Dedifferentiated amniotic fluid mesenchymal stem cell (primary cell): ENCODE results near the gene ZC3H6.
A peak's percentile ranks its signal among the peaks of the same experiment; 100 is the strongest.

Experiments used
- DNase-seq: peaks from one replicate; pipeline ENCODE4 v3.0.0-alpha.2; 2016; ENCODE audit errors: extremely low spot score

ZC3H6 gene, protein sequence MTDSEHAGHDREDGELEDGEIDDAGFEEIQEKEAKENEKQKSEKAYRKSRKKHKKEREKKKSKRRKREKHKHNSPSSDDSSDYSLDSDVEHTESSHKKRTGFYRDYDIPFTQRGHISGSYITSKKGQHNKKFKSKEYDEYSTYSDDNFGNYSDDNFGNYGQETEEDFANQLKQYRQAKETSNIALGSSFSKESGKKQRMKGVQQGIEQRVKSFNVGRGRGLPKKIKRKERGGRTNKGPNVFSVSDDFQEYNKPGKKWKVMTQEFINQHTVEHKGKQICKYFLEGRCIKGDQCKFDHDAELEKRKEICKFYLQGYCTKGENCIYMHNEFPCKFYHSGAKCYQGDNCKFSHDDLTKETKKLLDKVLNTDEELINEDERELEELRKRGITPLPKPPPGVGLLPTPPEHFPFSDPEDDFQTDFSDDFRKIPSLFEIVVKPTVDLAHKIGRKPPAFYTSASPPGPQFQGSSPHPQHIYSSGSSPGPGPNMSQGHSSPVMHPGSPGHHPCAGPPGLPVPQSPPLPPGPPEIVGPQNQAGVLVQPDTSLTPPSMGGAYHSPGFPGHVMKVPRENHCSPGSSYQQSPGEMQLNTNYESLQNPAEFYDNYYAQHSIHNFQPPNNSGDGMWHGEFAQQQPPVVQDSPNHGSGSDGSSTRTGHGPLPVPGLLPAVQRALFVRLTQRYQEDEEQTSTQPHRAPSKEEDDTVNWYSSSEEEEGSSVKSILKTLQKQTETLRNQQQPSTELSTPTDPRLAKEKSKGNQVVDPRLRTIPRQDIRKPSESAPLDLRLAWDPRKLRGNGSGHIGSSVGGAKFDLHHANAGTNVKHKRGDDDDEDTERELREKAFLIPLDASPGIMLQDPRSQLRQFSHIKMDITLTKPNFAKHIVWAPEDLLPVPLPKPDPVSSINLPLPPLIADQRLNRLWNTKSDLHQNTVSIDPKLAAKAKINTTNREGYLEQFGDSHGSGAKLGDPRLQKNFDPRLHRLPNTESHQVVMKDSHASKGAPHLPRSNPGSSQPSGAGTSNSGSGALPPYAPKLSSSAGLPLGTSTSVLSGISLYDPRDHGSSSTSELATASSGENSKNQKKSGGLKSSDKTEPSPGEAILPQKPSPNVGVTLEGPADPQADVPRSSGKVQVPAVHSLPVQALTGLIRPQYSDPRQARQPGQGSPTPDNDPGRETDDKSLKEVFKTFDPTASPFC

GRCh38 chr2:112275311-112275886 is at the start of gene ZC3H6:
Gene ZC3H6 (plus strand): TSS chr2:112275597. CDS start chr2:112275995, 398 bp downstream.
- peak; percentile 98 for DNase-seq

GRCh38 chr2:112229348-112229747 is 46.0 kb upstream of the ZC3H6 start:
- no peak for DNase-seq

- no peak for DNase-seq
These were observed 45.0 kb upstream of the ZC3H6 start for GRCh38 chr2:112230371-112230770.

GRCh38 chr2:112239862-112240261 is 35.5 kb upstream of the ZC3H6 start:
- no peak for DNase-seq

- no peak for DNase-seq
These were observed 33.0 kb upstream of the ZC3H6 start for GRCh38 chr2:112242384-112242783.

- no peak for DNase-seq
These were observed 32.2 kb upstream of the ZC3H6 start for GRCh38 chr2:112243233-112243632.

DNA sequence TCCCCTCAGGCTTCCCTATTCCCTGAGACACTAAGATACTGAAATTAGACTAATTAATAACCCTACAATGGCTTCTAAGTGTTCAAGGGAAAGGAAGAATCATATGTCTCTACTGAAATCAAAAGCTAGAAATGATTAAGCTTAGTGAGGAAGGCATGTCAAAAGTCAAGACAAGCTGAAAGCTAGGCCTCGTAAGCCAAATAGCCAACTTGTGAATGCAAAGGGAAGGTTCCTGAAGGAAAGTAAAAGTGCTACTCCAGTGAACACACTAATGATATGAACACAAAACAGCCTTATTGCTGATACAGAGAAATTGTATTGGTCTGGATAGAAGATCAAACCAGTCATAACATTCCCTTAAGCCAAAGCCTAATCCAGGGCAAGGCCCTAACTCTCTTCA is 30.5 kb upstream of the ZC3H6 start:
- DNase-seq, result no peak

DNA sequence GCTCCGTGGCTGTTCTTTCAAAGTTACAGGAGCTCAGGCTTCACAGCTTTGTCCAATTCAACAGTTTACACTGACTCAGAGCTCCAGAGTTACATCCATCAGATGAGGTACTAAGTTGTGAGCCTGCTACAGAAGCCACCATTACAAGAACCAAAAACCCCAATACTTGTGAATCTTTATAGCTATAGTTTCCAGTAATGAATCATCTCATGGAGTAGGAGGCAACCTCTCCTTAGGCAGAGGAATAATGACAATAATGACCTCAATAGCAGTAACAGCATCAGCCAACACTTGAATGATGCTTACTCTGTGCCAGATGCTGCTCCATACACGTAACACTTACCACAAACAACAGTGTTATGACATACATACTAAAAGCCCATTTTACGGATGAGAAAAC is 24.1 kb upstream of the ZC3H6 start:
- DNase-seq, result no peak

DNA sequence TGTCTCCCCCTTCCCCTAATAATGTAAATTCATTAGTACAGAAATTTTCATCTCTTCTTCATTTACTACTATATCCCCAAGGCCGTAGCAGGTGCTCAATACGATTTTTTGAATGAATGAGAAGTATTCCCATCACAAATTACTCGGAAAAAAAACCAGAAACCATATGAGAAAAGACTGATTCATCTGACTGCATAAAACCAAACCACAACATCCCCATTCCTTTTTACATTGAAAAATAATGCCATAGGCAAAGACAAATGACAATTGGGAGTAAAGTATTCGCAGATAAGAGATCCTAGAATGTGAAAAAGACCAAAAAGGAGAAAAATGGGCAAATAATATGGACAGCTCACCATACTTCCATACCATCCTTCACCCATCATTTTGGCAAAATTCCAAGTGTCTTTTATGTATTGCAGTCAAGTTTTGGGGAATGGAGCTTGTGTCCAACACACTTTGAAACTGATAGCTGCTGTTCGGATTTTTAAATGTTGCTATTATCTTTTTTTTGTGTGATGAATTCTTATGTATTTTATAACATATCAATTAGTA is 22.1 kb upstream of the ZC3H6 start:
- no peak for DNase-seq

- DNase-seq, result peak; percentile 69
These were observed 20.7 kb upstream of the ZC3H6 start, which contains the start of gene ZC3H8 for GRCh38 chr2:112254466-112255240. Gene ZC3H8 (minus strand): TSS chr2:112255042. CDS start chr2:112254981, 61 bp downstream.

GRCh38 chr2:112255875-112256274 is 19.5 kb upstream of the ZC3H6 start:
- DNase-seq, result no peak

DNA sequence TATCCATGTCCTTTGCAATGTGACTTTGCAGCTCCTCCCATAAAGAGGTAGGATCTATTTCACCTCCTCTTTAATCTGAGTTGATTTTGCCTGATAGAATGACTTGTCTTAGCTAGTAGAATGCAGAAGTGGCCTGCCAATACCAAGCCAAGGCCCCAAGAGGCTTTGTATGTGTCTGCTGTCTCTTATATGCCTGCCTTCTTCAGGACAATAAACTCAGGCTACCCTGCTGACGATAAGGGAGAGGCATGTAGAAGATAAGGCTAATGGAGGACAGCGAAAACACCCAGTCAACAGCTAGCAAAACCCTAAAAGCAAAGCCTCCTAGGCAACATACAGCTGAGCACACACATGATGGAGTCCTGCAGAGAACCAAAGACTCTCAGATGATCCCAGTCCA is 18.7 kb upstream of the ZC3H6 start:
- DNase-seq, result no peak

DNA sequence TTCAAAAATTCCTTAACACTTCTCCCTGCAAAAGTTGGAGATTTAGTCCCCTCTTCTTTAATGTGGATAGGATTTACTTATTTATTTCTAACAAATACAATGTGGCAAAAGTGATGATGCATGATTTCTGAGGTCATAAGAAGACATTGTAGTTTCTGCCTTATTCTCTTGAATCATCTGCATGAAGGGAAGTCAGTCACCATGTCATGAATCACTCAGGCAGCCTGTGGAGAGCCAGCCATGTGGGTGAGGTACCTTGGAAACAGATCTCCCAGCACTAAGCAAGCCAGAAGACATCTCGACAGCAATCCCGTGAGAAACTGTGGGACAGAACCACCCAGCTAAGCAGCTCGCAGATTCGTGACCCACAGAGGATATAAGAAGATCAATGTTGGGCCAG is 17.8 kb upstream of the ZC3H6 start:
- DNase-seq, result no peak

DNA sequence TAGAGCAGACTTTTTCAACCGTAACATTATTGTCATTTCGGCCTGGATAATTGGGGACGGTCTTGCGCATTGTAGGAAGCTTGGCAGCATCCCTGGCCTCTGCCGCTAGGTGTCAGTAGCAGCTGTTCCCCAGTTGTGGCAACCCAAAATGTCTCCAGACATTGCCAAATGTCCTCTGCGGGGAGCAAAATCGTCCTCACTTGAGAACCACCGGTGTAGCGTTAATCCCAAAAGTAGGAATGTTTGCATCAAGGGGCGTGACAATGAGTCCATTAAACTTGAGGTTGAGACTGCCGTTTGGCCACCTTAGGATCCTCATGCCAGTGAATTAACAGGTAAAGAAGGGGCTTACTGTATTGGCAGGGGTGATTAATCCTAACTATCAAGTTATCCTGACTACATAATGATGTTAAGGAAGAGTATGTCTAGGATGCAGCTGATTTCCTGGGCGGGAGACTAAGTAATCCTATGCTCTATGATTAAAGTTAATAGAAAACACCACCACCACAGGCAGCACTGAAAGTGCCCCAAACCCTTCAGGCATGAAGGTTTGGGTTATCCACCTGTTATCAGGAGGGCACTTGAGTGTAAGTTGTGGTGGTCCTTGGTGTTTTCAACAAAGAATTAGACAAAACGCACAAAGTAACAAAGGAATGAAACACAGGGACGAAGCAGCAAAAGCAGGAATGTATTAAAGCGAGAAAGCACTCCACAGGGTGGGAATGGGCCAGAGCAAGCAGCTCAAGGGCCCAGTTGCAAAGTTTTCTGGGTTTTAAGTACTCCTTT is 15.7 kb upstream of the ZC3H6 start:
- peak; percentile 81 for DNase-seq

- DNase-seq, result no peak
These were observed 15.1 kb upstream of the ZC3H6 start for GRCh38 chr2:112260295-112260625.

GRCh38 chr2:112262876-112263275 is 12.5 kb upstream of the ZC3H6 start:
- DNase-seq, result no peak

DNA sequence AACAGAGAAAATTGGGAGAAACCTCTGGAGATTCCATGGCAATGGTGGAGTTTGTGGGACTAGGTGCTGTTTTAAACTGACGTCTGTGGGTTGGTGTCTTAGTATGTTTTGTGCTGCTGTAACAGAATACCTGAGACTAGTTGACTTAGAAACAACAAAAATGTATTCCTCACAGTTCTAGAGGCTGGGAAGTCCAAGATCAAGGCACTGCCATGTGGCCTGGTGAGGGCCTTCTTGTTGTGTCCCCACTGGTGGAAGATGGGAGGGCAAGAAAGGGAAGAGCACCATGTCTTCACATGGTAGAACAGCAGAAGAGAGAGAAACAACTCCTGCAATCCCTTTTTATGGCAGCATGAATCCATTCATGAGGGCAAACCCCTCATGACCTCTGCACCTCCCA is 6.8 kb upstream of the ZC3H6 start:
- DNase-seq, result no peak

- DNase-seq, result no peak
These were observed 2.7 kb upstream of the ZC3H6 start for GRCh38 chr2:112272669-112273068.

GRCh38 chr2:112273349-112273748 is 2.0 kb upstream of the ZC3H6 start:
- no peak for DNase-seq
